GM19324 (cell line): ENCODE measurements around the gene TARS3.
"Not testable (repeated sequence)": the region's sequence is repeated elsewhere in the genome, so short reads cannot be mapped to it uniquely, and the experiment has no call there.

Experiments used
- ATAC-seq: cut with Tn5 transposase; IDR thresholded peaks from one replicate; pipeline ENCODE4 v1.9.1; 2021; ENCODE audit warnings: mild to moderate bottlenecking, moderate library complexity; ENCODE audit not compliant: unreplicated experiment, low FRiP score

TARS3 gene

GRCh38 chr15:101723874-101724674 is at the start of gene TARS3:
TSS of gene TARS3 (minus strand) at chr15:101724473. CDS start at chr15:101724387, 86 bp downstream.
- peak; percentile 91 for ATAC-seq

GRCh38 chr15:101773496-101774100 is 49.3 kb upstream of the TARS3 start:
- ATAC-seq, result no peak

- ATAC-seq, result no peak
Observed at GRCh38 chr15:101772921-101773320, 48.6 kb upstream of the TARS3 start.

- ATAC-seq, result not testable (repeated sequence)
Observed at GRCh38 chr15:101767083-101767640, 42.9 kb upstream of the TARS3 start.

GRCh38 chr15:101765772-101766456 is 41.6 kb upstream of the TARS3 start:
- no peak for ATAC-seq

GRCh38 chr15:101765340-101765671 is 41.0 kb upstream of the TARS3 start:
- not testable (repeated sequence) for ATAC-seq

GRCh38 chr15:101764669-101765339 is 40.5 kb upstream of the TARS3 start:
- not testable (repeated sequence) for ATAC-seq

GRCh38 chr15:101746716-101747082 is 22.4 kb upstream of the TARS3 start:
- ATAC-seq, result peak; percentile 28

GRCh38 chr15:101734837-101735236 is 10.6 kb upstream of the TARS3 start:
- not testable (repeated sequence) for ATAC-seq

GRCh38 chr15:101733545-101733944 is 9.3 kb upstream of the TARS3 start:
- no peak for ATAC-seq

GRCh38 chr15:101732772-101733171 is 8.5 kb upstream of the TARS3 start:
- ATAC-seq, result no peak

- no peak for ATAC-seq
Observed at GRCh38 chr15:101731746-101732145, 7.5 kb upstream of the TARS3 start.

- ATAC-seq, result no peak
Observed at GRCh38 chr15:101727186-101727585, 2.9 kb upstream of the TARS3 start.

GRCh38 chr15:101725073-101725472 is 800 bp upstream of the TARS3 start:
- ATAC-seq, result no peak

- no peak for ATAC-seq
Observed at GRCh38 chr15:101724675-101725005, 367 bp upstream of the TARS3 start.

- no peak for ATAC-seq
Observed at GRCh38 chr15:101723171-101723873, 951 bp downstream of the TARS3 start.

- ATAC-seq, result no peak
Observed at GRCh38 chr15:101718896-101719295, 5.4 kb downstream of the TARS3 start.

- ATAC-seq, result no peak
Observed at GRCh38 chr15:101712078-101712477, 12.2 kb downstream of the TARS3 start.

GRCh38 chr15:101710806-101711205 is 13.5 kb downstream of the TARS3 start:
- ATAC-seq, result no peak

GRCh38 chr15:101709466-101709865 is 14.8 kb downstream of the TARS3 start:
- no peak for ATAC-seq
